Naive thymus-derived CD8-positive, alpha-beta T cell (primary cell): ENCODE results near the gene RAPGEF3. TPM values are rescaled to one million over a fixed set of nuclear protein-coding genes. Genes with fewer than 3 reads are reported as not detected.

Experiments used
- ATAC-seq, 2 donors: fragments of 150-1000 bp; cut with Tn5 transposase in 1 of 2; sonication (Bioruptor Pico), chemical (Tn5 transposase) in 1 of 2; 1 replicate in 1 of 2; 2 replicates in 1 of 2; pipeline ENCODE4 v1.10.0; 2021; ENCODE audit warnings: mild to moderate bottlenecking in 2 of 2, moderate library complexity in 2 of 2
- POLR2A ChIA-PET: fragments of 350-600 bp; sonication (Branson Sonifier 250); formaldehyde crosslinking; loops from one replicate; lab custom pipeline; 2021; ENCODE audit warnings: antibody characterized with exemption; lab: Charles Lee
- DNase-seq, 10 donors: peaks; one replicate each; pipeline versions ENCODE4 v3.0.0 to v3.0.0-alpha.2; 2020 to 2022
- H3K27ac Mint-ChIP-seq, 10 donors: one replicate each; pipeline ENCODE4 v1.8.0; 2020 to 2022; ENCODE audit warnings: mild to moderate bottlenecking in 10 of 10, mixed read lengths in 10 of 10, moderate library complexity in 4 of 10, inconsistent platforms in 1 of 10
- H3K27me3 Mint-ChIP-seq, 5 donors: one replicate each; pipeline ENCODE4 v1.8.0; 2021 to 2022; ENCODE audit warnings: mixed read lengths in 5 of 5
- H3K36me3 Mint-ChIP-seq, 3 donors: one replicate each; pipeline ENCODE4 v1.8.0; 2020 to 2022; ENCODE audit warnings: mixed read lengths in 3 of 3, mild to moderate bottlenecking in 2 of 3, inconsistent platforms in 1 of 3
- H3K4me1 Mint-ChIP-seq, 4 donors: one replicate each; pipeline ENCODE4 v1.8.0; 2021 to 2022; ENCODE audit warnings: mixed read lengths in 4 of 4
- H3K4me3 Mint-ChIP-seq, 10 donors: one replicate each; pipeline ENCODE4 v1.8.0; 2020 to 2022; ENCODE audit warnings: mild to moderate bottlenecking in 10 of 10, mixed read lengths in 10 of 10, moderate library complexity in 6 of 10, inconsistent platforms in 1 of 10
- H3K9me3 Mint-ChIP-seq, 9 donors: one replicate each; pipeline ENCODE4 v1.8.0; 2020 to 2022; ENCODE audit warnings: mixed read lengths in 9 of 9, mild to moderate bottlenecking in 3 of 9, inconsistent platforms in 1 of 9, moderate library complexity in 1 of 9
- polyA plus RNA-seq, 3 donors: library from polyadenylated mRNA; unstranded; fragments of 300-500 nt; fragmentation: Illumina TruSeq; gene quantifications; one replicate each; pipeline ENCODE4 v1.2.3, GENCODE V29; 2021
- total RNA-seq, 8 experiments: library from RNA in 2 of 8; stranded (reverse) in 2 of 8; gene quantifications; one replicate each; pipeline ENCODE4 v1.2.3 and lab custom pipeline; 2021 to 2026

Gene RAPGEF3
- total and polyA plus RNA-seq, 5 experiments from 2014 or later: 0.08 to 0.65 (median 0.27) TPM

- ATAC-seq (no peak), DNase-seq (no peak)
- H3K27me3 Mint-ChIP-seq: no peaks in the 10 kb centered on the region
- POLR2A ChIA-PET: interaction anchor here (0.8 to 1.1 kb wide), 2 partner anchors 24 to 28 kb away, joined by 3 read pairs; no protein-coding TSS in a partner anchor
- no peaks in the 10 kb centered on the region for H3K9me3 Mint-ChIP-seq
- H3K36me3 Mint-ChIP-seq: peaks cover 0 to 85% (median 18%) of the 10 kb centered on the region in 3 donors
- H3K4me3 Mint-ChIP-seq: no peak overlapping the region
- peak overlapping the region in 3 of 10 donors; percentile 35 to 50 (median 40) for H3K27ac Mint-ChIP-seq
- peaks cover 0 to 4% (median 0%) of the 10 kb centered on the region in 4 donors for H3K4me1 Mint-ChIP-seq
These were observed 31.2 kb upstream of the RAPGEF3 start for GRCh38 chr12:47789712-47790489.

GRCh38 chr12:47789141-47789540, 30.5 kb upstream of the RAPGEF3 start:
- Mint-ChIP-seq H3K27me3 (no peaks in the 10 kb centered on the region), H3K36me3 (peaks cover 0 to 84% (median 23%) of the 10 kb centered on the region in 3 donors)

DNA sequence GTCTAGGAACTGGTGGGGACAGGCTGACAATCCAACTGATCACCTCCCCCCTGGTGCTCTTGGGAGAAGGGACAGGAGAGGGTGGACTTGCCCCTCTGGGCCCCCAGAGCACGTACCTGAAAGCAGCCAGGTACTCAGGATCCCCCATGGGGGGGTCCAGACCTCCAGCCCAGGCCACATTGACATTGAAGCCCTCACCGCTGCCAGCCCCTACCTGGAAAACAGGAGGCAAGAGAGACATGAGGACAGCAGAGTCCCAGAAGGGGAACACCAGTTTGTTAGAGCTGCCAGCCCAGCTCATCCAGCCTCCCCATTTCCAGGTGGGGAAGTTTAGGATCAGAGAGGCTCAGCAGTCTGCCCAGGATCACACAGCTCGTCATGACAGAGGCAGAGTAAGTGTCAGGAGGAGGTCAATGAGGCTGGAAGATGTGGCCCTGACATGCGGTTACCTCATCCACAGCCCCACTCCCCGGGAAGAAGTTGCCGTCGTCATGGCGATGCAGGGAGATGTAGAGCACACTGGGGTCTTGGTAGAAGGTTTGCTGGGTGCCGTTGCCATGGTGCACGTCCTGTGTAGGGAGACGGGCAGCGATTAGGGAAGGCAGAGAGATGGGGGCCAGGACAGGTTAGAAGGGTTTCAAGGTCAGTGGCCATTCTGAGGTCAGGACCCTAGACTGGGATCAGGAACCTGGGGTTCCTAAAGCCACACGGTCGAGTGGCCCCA, 29.1 kb upstream of the RAPGEF3 start:
- peaks cover 0 to 4% (median 2%) of the 10 kb centered on the region in 4 donors for H3K4me1 Mint-ChIP-seq
- POLR2A ChIA-PET: interaction anchor here (1.9 kb wide), 1 partner anchor 20 kb away, joined by 7 read pairs; no protein-coding TSS in a partner anchor
- H3K4me3 Mint-ChIP-seq: no peak overlapping the region
- H3K9me3 Mint-ChIP-seq: no peaks in the 10 kb centered on the region
- H3K27ac Mint-ChIP-seq: peak overlapping the region in 9 of 10 donors; percentile 11 to 82 (median 70)
- peaks cover 0 to 81% (median 23%) of the 10 kb centered on the region in 3 donors for H3K36me3 Mint-ChIP-seq
- H3K27me3 Mint-ChIP-seq: no peaks in the 10 kb centered on the region
- DNase-seq (no peak), ATAC-seq (no peak)

More at GRCh38 chr12:47789141-47789540, 30.5 kb upstream of the RAPGEF3 start:
- no peak for DNase-seq
- H3K9me3 Mint-ChIP-seq: no peaks in the 10 kb centered on the region
- H3K4me3 Mint-ChIP-seq: no peak overlapping the region
- H3K27ac Mint-ChIP-seq: peak overlapping the region in 3 of 10 donors; percentile 39 to 79 (median 43)
- H3K4me1 Mint-ChIP-seq: peaks cover 0 to 4% (median 0%) of the 10 kb centered on the region in 4 donors
- POLR2A ChIA-PET: interaction anchor here (0.8 to 1.1 kb wide), 2 partner anchors 24 to 29 kb away, joined by 3 read pairs; no protein-coding TSS in a partner anchor
- no peak for ATAC-seq

DNA sequence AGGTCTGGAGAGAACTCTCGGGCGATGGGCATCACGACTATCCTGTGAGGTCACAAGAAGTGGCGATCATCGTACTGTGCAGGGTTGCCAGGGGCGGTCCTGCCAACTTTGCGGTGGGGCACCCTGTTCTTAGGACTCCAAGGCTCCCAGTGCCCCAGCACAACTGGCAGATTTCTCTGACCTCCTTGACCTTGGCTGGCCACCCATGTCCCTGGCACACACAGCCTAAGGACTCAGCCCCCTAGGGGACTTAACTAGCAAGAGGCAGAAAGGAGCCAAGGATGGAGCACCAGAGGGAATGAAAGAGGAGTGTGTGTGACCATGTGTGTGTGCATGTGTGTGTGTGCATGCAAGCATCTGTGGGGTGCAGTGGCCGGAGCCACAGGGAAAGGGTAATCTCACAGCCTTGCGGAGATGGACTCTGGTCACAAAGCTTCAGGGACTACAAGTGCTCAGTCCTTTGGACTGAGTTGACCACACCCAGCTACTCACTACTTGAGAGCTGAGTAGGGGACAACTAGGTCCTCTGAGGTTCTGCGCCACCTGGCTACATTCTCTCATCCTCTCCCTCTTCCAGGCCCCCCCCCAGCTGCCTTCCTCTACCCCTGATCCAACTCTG, 28.1 kb upstream of the RAPGEF3 start:
- Mint-ChIP-seq H3K27me3 (no peaks in the 10 kb centered on the region), H3K9me3 (no peaks in the 10 kb centered on the region), H3K4me1 (peaks cover 0 to 8% (median 4%) of the 10 kb centered on the region in 4 donors), H3K27ac (peak overlapping the region in 7 of 10 donors; percentile 18 to 74 (median 53)), H3K36me3 (peaks cover 0 to 75% (median 23%) of the 10 kb centered on the region in 3 donors), H3K4me3 (no peak overlapping the region)
- ATAC-seq (no peak), DNase-seq (no peak)
- POLR2A ChIA-PET: interaction anchor here (1.0 to 1.9 kb wide), 2 partner anchors 21 to 35 kb away, joined by 3 to 7 read pairs; no protein-coding TSS in a partner anchor

GRCh38 chr12:47785887-47786661, 27.4 kb upstream of the RAPGEF3 start:
- H3K27me3 Mint-ChIP-seq: no peaks in the 10 kb centered on the region
- POLR2A ChIA-PET: interaction anchor here (0.8 to 1.0 kb wide), 2 partner anchors 9 to 36 kb away, joined by 3 read pairs; no protein-coding TSS in a partner anchor
- DNase-seq: no peak
- H3K36me3 Mint-ChIP-seq: peaks cover 0 to 69% (median 23%) of the 10 kb centered on the region in 3 donors
- no peak overlapping the region for H3K4me3 Mint-ChIP-seq
- no peak for ATAC-seq
- H3K9me3 Mint-ChIP-seq: no peaks in the 10 kb centered on the region
- peaks cover 0 to 9% (median 4%) of the 10 kb centered on the region in 4 donors for H3K4me1 Mint-ChIP-seq
- peak overlapping the region in 8 of 10 donors; percentile 14 to 74 (median 46) for H3K27ac Mint-ChIP-seq

GRCh38 chr12:47785036-47785886, 26.6 kb upstream of the RAPGEF3 start:
- ATAC-seq (no peak), DNase-seq (no peak)
- H3K4me3 Mint-ChIP-seq: no peak overlapping the region
- POLR2A ChIA-PET: interaction anchor here (0.7 to 1.2 kb wide), 4 partner anchors 8 to 414 kb away, joined by 3 to 5 read pairs (median 3); no protein-coding TSS in a partner anchor
- H3K36me3 Mint-ChIP-seq: peaks cover 0 to 61% (median 20%) of the 10 kb centered on the region in 3 donors
- peak overlapping the region; percentile 17 to 80 (median 46) for H3K27ac Mint-ChIP-seq
- no peaks in the 10 kb centered on the region for H3K9me3 Mint-ChIP-seq
- H3K4me1 Mint-ChIP-seq: peaks cover 0 to 8% (median 4%) of the 10 kb centered on the region in 4 donors
- H3K27me3 Mint-ChIP-seq: no peaks in the 10 kb centered on the region

DNA sequence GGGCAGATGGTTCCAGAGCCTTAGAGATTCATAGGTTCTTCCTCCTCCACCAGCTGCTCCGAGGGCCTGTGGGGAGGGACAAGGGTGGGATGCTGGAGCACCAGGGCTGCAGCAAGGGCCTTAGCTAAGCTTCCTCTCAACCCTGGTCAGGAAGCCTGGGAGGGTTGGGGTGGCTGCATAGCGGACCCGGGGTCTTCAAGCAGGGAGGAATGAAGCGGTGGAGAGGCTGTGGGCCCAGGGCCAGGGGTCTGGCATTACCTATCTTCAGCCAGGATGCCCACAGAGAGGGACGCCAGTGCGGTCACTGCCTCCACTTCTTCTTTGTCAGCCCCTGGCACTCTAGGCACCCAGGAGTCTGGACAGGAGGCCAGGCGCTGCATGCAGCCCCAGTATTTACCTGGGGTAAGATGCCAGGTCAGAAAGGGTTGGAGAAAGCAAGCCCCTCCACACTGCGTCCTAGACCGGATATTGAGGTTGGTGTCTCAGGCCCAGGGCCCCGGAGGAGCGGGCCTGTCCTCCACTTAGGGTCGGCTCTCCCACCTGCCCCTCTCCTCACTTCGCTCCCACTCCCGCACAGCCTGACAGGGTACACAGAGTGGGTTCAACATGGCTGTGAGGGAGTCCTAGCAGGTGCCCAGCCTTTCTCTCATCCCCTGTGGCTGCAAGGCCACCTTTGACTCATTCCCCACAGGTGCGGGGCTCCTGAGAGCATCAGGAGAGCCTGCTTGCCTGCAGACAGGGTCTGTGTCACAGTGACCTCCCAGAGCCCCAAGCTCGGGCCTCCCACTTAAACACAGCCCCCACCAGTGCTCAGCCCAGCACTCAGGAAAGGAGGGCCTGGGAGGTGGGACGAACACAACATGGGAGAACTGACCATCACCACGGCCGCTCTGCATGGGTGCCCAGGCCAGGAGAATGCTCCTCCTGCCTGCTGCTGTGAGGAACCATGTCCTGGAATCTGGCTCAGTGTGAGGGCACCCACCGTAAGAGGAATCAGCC, 25.4 kb upstream of the RAPGEF3 start:
- ATAC-seq (no peak), DNase-seq (no peak)
- POLR2A ChIA-PET: interaction anchor here (0.6 to 1.2 kb wide), 3 partner anchors 54 to 1358 kb away, joined by 3 to 5 read pairs (median 3); no protein-coding TSS in a partner anchor
- Mint-ChIP-seq H3K27me3 (no peaks in the 10 kb centered on the region), H3K9me3 (no peaks in the 10 kb centered on the region), H3K36me3 (peaks cover 0 to 54% (median 20%) of the 10 kb centered on the region in 3 donors), H3K27ac (peak overlapping the region in 6 of 10 donors; percentile 18 to 67 (median 30)), H3K4me1 (peaks cover 5 to 12% (median 9%) of the 10 kb centered on the region in 4 donors), H3K4me3 (no peak overlapping the region)

DNA sequence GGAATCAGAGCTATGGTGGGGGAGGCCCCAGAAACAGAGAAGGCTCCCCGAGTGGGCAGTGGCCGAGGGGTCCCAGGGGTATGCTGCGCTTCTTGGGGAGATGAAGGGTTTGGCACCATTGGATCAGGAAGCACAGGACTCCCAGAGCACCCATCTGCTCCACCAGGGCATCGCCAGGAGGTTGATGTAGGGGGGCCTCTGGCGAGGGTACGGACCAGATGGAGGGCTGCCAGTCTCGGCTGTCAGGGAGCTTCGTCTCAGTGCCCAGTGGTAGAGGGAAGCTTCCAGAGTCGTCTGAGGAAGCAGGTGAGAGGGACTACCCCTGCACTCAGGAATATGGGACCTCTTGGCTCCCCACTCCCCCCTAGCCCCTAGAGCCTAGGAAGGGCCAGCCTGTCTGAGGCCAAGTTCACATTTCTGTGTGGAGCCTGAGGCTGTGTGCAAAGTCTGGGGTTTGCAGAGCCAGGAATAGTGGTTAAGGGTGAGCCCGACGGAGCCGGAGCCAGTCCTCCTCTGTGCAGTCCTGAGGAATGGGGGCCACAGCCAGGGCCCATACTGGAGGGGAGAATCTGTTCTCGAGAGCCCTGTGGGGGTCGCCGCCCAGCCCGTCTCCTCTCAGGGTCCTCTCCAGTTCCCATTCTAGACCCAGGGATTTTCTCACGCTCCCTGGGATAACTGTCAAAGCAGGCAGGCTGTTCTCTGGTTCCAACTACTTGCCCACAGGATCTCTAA, 24.5 kb upstream of the RAPGEF3 start:
- H3K4me3 Mint-ChIP-seq: no peak overlapping the region
- H3K9me3 Mint-ChIP-seq: no peaks in the 10 kb centered on the region
- H3K27ac Mint-ChIP-seq: peak overlapping the region in 8 of 10 donors; percentile 17 to 84 (median 64)
- POLR2A ChIA-PET: interaction anchor here (1.9 kb wide), 1 partner anchor 41 kb away, joined by 4 read pairs; no protein-coding TSS in a partner anchor
- peaks cover 0 to 45% (median 15%) of the 10 kb centered on the region in 3 donors for H3K36me3 Mint-ChIP-seq
- H3K4me1 Mint-ChIP-seq: peaks cover 7 to 15% (median 12%) of the 10 kb centered on the region in 4 donors
- ATAC-seq: no peak
- DNase-seq: no peak
- H3K27me3 Mint-ChIP-seq: no peaks in the 10 kb centered on the region

DNA sequence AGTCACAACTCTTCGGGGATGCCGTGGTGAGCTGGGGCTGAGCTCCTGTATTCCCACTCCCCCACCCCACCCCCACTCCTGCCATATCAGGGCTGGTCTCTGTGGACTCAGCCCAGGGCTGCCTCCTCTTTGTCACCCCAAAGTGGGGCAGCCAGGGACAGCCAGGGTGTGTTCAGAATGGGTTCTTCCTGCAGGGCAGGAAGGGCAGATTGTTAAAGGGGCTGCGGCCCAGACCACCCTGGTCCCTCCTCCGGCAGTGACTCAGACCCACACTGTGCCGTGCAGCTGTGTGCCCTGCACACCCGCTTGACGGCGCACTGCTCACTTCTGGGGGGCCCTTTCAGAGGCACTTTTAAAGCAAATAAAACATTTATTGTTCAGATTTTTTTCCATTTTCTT, 23.7 kb upstream of the RAPGEF3 start:
- H3K4me3 Mint-ChIP-seq: no peak overlapping the region

More for the DNA sequence above, 23.7 kb upstream of the RAPGEF3 start:
- Mint-ChIP-seq H3K9me3 (no peaks in the 10 kb centered on the region), H3K27ac (peak overlapping the region; percentile 29 to 84 (median 62)), H3K36me3 (peaks cover 0 to 37% (median 8%) of the 10 kb centered on the region in 3 donors), H3K4me1 (peaks cover 13 to 21% (median 15%) of the 10 kb centered on the region in 4 donors), H3K27me3 (no peaks in the 10 kb centered on the region)
- no peak for ATAC-seq
- DNase-seq: no peak
- POLR2A ChIA-PET: interaction anchor here (1.1 to 2.5 kb wide), 4 partner anchors 10 to 51 kb away, joined by 4 to 8 read pairs (median 7); no protein-coding TSS in a partner anchor
